Measurements from ENCODE around the gene IKZF1.

The IKZF1 gene

DNA sequence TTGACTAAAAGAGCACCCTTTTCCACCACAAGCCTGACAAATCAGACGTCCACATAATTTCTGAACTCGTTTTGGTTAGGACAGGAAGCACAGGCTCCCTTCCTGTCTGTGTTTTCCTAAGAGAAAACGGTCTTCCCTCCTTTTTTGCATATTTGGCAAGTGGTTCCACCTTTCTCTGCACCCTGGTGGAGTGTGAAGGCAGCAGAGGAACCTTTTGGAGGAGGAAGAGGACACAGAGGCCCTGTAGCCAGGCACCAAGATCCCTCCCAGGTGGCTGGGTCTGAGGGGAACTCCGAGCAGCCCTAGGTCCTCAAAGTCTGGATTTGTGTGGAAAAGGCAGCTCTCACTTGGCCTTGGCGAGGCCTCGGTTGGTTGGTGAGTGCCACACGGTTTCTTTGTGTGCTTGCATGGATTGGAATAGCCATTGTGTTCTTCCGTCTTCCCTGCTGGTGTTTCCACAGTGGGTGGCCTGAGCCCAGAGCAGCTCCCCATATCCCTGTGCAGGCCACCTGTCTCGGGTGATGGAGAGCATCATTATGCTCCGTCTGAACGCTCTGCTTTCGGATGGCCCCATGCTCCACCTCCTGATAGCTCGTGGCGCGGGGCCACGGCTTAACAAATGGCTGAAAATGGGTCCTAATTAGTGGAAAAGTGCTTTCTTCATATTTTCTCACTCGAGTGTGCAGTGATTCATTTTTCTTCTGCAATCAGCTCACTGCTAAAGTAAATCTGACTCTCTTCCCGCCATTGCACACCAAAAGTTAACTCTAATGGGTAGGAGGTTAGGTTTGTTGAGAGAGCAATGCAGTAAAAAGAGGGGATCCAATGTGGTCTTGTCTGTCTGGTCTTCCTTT is 4.2 kb downstream of the IKZF1 start:
- ATAC-seq (peak; percentile 41), DNase-seq (peak; percentile 63)

GRCh38 chr7:50309721-50310120 is 5.2 kb downstream of the IKZF1 start:
- ATAC-seq (no peak), DNase-seq (no peak)

- ATAC-seq: no peak
- no peak for DNase-seq
Observed at GRCh38 chr7:50310361-50310760, 5.8 kb downstream of the IKZF1 start.

DNA sequence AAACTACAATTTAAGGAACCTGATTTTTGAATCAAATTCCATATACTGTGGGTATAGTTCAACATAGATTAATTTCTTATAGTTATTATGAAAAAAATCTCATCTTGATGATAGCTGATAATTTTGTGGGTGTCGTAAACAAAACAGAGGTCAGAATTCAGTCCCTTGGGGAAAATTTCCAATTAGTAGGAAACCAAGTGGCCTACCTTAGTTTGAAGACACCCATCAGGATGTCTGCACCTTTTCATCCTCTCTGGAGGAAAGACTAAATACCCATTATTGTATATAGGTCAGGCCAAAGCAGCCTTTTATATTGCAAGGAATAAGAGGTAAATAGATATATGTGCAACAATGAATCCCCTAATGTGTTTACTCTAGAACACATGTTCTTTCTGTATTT is 6.4 kb downstream of the IKZF1 start:
- DNase-seq: no peak
- no peak for ATAC-seq

DNA sequence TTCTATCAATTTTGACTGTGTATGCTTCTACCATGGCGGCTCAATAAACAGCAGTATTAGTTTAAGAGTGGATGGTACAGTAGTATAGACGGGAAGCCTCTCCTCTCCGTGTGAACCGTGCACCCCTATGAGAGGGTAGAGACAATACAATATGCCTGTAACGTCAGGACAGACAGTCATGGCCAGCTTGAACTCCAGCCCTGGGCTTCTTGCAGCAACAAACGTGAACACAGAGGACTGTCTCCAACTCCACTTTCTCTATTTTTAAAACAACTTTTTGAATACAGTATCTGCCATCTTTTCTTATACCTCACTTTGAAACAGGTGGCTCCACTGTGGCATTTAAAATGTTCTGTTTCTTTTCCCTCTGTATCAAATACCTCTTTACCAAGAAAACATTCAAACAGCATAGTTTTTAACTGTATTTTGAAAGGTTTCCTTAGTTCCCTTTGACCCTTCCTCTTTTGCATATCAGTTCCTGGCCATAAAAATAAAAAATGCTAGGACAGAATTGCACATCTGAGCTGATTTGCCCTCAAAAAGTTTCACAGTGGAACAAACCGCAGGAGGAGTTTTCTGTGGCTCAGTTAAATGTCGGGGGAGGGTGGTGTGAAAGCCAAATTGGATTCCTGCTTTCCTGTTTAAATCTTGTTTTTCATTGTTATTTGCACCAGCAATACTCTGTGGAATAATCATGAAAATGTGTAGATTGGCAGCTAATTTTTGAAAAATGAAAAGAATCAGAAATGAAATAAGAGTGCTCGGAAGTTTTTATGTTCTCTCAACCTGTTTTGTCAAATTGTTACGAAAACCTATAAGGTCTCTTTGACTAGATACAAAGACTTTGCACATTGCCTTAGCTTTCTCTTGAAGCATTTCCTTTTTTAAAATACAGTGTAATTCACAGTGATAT is 8.0 kb downstream of the IKZF1 start:
- ATAC-seq: peak; percentile 24

DNA sequence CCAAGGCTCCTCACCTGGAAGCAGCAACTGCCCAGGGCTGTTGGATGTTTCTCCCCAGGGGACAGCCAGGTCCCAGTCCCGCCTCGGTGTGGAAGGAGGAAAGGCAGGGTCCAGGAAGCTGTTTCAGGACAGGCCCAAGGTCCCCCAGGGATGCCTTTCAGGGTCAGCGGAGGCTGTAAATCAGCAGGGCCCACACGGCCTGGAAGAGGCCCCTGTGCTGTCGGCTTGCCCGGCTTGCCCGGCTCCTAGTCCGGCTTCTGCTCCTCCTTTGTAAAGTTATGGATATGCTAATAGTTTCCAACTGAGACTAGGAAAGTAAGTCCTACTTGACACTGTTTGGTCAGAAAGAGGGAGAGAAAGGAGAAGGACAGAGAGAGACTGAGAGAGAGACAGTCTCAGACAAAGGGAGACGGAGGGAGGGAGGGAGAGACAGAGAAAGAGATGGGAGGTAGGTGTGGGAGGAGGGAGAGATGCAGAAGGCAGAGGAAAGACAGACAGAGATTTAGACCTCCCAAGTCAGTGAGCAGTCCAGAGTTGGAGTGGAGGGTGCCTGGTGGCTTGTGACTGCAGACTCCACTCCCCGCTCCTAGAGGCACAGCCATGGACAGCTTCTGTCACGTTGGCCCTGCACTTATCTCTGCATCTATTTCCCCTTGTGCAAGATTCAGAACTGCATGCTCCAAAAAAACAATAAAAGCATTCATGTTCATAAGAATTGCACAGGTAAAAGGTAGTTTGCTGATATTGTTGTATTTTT is 10.5 kb downstream of the IKZF1 start:
- DNase-seq (no peak), ATAC-seq (no peak)

More for the DNA sequence above, 8.0 kb downstream of the IKZF1 start:
- no peak for DNase-seq

DNA sequence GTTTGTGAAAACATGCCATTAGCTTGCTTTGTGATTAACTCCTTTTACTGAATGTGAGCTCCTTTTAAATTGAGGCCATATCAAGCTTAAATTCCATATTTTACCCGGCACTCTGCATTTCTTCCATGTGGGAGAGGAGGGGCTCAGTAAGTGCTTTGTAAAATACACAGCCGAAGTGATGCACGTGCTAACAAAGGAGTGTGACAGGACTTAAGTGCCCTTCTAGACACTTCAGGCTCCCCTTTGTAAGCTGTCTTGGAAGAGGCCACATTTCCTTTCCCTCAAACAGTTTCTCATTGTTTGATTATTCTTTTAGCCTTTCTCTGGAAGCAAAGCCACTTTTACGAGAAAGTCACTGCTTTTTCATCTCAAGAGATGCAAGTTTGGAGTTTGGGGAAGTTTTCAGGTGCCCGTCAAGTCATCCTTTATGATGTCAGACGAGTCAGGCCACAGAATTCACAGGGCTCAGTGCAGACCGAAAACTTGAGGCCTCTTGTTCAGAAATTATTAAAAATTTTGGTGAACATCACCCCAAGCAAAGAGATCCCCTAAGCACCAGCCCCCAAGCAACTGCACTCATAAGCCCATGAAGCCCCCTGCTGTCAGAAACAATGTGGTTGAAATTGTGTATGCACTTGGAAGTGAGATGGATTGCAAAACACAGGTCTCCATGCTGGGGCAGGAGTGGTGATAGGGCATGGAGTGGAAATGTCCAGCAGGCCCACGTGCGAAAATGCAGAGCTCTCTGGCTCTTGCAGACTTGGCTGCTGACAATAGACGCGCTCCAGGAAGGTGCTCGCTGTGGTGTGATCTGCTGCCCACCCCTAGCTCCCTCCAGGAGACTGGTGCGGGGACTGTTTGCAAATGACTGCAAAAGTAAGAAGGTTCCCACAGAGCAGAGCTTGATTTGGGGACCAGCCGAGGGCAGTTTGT is 11.5 kb downstream of the IKZF1 start:
- no peak for ATAC-seq
- no peak for DNase-seq

- DNase-seq (no peak), ATAC-seq (peak; percentile 79)
Observed at GRCh38 chr7:50317221-50317678, 12.7 kb downstream of the IKZF1 start.

- peak; percentile 48 for ATAC-seq
- DNase-seq: no peak
Observed at GRCh38 chr7:50317697-50318669, 13.5 kb downstream of the IKZF1 start.

DNA sequence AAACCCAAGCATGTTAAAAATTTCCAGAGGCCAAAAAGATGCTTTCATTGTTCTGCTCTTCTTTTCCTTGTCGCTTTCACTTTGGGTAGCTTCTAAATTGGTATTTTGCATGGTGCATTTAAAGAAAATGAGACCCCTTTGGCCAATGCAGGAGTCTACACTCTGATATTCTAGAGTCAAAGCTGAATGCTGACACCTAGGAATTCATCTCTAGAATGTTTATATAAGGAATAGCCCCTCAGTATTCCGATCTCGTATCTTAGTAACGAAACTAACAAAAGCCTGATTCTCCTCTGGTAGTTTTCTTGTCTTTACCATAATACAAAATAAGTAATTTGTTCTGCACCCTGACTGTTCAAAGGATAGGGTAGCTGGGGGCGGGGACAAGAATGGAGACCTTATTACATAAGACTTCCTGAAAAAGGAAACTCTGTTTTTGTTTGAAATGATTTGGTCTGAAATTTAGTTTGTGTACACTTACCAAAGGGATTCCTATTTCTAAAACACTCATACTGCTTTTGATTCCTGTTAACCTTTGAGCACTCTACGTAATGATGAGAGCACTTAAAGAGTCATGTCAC is 17.1 kb downstream of the IKZF1 start:
- ATAC-seq (no peak), DNase-seq (no peak)

DNA sequence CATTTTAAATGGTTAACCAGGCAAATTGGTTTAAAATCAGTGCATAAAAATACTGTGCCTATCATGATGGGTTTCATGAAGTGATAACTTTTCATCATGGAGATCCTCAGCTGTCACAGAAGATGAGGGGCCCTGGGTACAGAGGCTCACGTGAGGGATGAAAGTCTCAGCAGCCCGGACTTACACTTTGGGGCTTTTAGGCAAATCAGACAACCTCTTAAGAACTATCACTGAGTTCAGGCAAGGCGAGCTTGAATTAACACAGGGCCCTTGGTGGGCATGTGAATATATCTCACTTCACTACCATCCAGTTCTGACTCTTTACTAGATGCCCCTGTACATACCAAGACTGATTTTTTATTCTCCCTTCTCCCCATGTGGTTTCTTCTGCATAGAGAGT is 19.6 kb downstream of the IKZF1 start:
- ATAC-seq (no peak), DNase-seq (no peak)

DNA sequence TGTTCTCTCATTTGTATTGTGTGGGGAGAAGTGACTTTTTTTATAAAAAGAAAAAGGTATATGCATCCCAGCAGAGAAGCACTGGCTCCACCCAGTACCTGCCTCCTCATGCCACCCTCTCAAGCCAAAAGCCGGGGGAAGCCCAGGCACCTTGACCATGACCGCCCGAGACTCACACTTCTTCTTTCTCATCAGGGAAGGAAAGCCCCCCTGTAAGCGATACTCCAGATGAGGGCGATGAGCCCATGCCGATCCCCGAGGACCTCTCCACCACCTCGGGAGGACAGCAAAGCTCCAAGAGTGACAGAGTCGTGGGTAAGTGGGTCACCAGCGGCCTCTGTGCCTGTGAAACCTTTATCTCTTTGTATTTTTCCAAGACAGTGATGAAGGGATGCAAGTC is 22.9 kb downstream of the IKZF1 start:
- no peak for DNase-seq

DNA sequence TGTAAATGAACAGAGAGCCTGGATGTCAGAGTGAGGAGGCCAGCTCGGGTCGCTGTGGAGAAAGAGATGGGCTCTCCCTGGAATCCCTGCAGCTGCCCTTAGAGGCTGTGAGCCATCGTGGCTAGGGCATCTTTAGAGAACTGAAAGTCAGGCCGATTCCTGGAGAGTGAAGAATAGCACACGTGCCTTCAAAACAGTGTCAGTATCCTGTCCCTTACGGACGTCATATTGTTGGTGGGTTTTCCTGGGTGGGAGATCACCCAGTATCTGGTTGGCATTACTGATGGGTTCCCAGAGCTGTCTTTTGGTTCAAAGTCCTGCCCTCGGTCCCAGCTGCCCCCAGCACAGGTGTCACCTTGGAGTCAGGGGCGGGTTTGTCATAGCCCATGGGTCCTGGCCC is 25.3 kb downstream of the IKZF1 start:
- no peak for ATAC-seq
- DNase-seq: no peak

More for the DNA sequence above, 22.9 kb downstream of the IKZF1 start:
- ATAC-seq: no peak

GRCh38 chr7:50330254-50330653 is 25.7 kb downstream of the IKZF1 start:
- no peak for ATAC-seq

DNA sequence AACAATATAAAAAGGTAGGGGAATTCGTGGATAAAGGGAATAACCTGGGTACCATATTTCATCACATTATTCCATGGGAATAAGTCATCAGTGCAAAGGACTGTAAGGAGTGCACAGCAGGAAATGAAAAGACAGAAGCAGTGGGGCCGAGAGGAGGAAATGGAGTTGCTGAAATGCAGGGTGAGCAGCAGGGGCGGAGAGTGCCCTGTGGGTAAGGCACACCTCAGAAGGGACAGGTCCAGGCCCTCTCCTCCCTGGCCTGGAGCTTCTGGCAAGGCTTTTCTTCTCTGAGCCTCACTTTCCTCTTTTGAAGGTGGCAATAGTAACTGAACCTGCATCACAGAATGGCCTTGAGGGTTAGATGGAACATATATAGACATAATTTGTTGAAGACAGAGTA is 26.2 kb downstream of the IKZF1 start:
- DNase-seq (no peak), ATAC-seq (no peak)

More at GRCh38 chr7:50330254-50330653, 25.7 kb downstream of the IKZF1 start:
- no peak for DNase-seq

DNA sequence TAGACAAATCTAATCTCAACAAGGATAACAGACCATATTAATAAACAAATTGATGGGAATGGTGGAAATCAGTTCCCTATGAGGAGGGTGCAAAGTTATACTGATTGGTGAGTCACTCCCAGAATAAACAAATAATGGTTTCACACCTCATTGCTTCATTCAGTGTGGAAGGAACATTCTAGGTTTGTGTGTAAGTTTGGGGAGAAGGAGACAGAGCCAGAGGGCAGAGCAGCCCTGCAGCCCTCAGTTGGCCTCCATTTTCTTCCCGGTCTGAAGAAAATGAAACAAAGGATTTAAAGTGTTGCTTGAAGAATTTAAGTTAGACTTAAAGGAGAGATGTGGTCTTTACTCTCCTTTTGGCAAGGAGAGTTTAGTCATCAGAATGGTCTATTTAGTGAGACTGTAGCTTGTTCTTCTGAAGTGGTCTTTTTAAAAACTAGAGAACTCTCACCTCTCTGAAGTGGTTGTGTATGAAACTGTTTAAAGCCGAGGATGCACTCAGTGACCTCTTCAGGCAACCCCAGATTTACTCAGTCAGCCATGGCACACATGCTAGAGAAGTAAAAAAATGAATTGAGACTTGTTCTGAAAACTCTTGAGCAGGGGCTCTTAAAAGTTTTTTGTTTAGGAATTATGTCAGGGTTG is 27.2 kb downstream of the IKZF1 start:
- ATAC-seq (peak; percentile 77), DNase-seq (no peak)

GRCh38 chr7:50332241-50333165 is 28.0 kb downstream of the IKZF1 start:
- no peak for DNase-seq
- no peak for ATAC-seq

- DNase-seq (no peak), ATAC-seq (no peak)
Observed at GRCh38 chr7:50333221-50333651, 28.7 kb downstream of the IKZF1 start.
